SU-DHL-6 (cell line): ENCODE results near the gene TRIM63.
"Not testable (repeated sequence)": the region's sequence is repeated elsewhere in the genome, so short reads cannot be mapped to it uniquely, and the experiment has no call there.

Experiments used
- CTCF ChIP-seq: fragments of 200-600 bp; sonication (generic); IDR thresholded peaks from one replicate; pipeline ENCODE4 v1.5.1; 2017; ENCODE audit warnings: antibody characterized with exemption, mild to moderate bottlenecking, low read length, moderate library complexity; ENCODE audit not compliant: insufficient read depth, poor library complexity, severe bottlenecking
- EZH2phosphoT487 ChIP-seq: fragments of 200-600 bp; sonication (generic), shearing (Covaris generic); conservative IDR thresholded peaks from 2 replicates; pipeline ENCODE4 v1.6.1; 2018; ENCODE audit warnings: mild to moderate bottlenecking, antibody characterized with exemption, low read length, moderate library complexity, mixed read lengths

DNA sequence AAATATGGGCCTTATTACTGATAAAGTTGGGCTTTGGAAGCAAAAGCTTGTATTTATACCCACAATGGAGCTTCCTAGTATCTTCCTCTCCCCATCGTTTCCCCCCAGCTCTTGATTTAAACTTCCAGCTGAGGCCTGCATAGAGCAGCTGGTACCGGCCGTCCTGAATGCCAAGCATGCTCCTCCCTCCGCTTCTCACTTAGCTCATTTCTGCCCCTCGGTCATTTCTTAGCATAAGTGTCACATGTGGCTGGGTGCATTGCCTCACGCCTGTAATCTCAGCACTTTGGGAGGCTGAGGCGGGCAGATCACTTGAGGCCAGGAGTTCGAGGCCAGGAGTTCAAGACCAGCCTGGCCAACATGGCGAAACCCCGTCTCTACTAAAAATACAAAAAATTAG is 32.8 kb upstream of the TRIM63 start:
- not testable (repeated sequence) for TF ChIP-seq CTCF, EZH2phosphoT487
